Neural progenitor cell (in vitro differentiated cells): ENCODE data around the gene THBS1. TPM values are rescaled to one million over a fixed set of nuclear protein-coding genes. Genes with fewer than 3 reads are reported as not detected.

Source experiments
- DNase-seq: peaks from one replicate; pipeline ENCODE4 v3.0.0-alpha.2; 2016; ENCODE audit warnings: low spot score
- H2AFZ ChIP-seq: fragments of 200-600 bp; sonication (generic); replicated peaks from 2 replicates; pipeline ENCODE4 v1.6.1; 2016; ENCODE audit warnings: antibody characterized with exemption
- H3F3A ChIP-seq: fragments of 200-600 bp; sonication (generic); 2 replicates; pipeline ENCODE4 v1.6.1; 2016; ENCODE audit warnings: antibody characterized with exemption, low read depth
- H3K27ac ChIP-seq: fragments of 200-600 bp; sonication (generic); 2 replicates; pipeline ENCODE4 v1.5.1; 2016; ENCODE audit warnings: mild to moderate bottlenecking
- H3K27me3 ChIP-seq: fragments of 200-600 bp; sonication (generic); 2 replicates; pipeline ENCODE4 v1.6.1; 2016; ENCODE audit warnings: mild to moderate bottlenecking, moderate library complexity
- H3K36me3 ChIP-seq: fragments of 200-600 bp; sonication (generic); 2 replicates; pipeline ENCODE4 v1.5.1; 2016
- H3K4me1 ChIP-seq: fragments of 200-600 bp; sonication (generic); 2 replicates; pipeline ENCODE4 v1.6.1; 2016; ENCODE audit warnings: mixed run types
- H3K4me2 ChIP-seq: fragments of 200-600 bp; sonication (generic); 2 replicates; pipeline ENCODE4 v1.6.1; 2016
- H3K4me3 ChIP-seq: fragments of 200-600 bp; sonication (generic); 2 replicates; pipeline ENCODE4 v1.5.1; 2016
- H3K79me2 ChIP-seq: fragments of 200-600 bp; sonication (generic); 2 replicates; pipeline ENCODE4 v1.6.1; 2016; ENCODE audit warnings: low read depth
- H3K9ac ChIP-seq: fragments of 200-600 bp; sonication (generic); 2 replicates; pipeline ENCODE4 v1.6.1; 2016
- H3K9me3 ChIP-seq: fragments of 200-600 bp; sonication (generic); 2 replicates; pipeline ENCODE4 v1.5.1; 2016; ENCODE audit warnings: low read depth
- H4K20me1 ChIP-seq: fragments of 200-600 bp; sonication (generic); 2 replicates; pipeline ENCODE4 v1.6.1; 2016; ENCODE audit warnings: low read depth
- H3K27ac Mint-ChIP-seq: 3 replicates; pipeline ENCODE4 v1.8.0; 2021; ENCODE audit warnings: mixed read lengths
- H3K27me3 Mint-ChIP-seq: 2 replicates; pipeline ENCODE4 v1.8.0; 2022; ENCODE audit warnings: low read depth, mild to moderate bottlenecking, inconsistent platforms, moderate library complexity, mixed read lengths; ENCODE audit not compliant: insufficient read depth
- H3K36me3 Mint-ChIP-seq: 3 replicates; pipeline ENCODE4 v1.8.0; 2021; ENCODE audit warnings: mixed read lengths
- H3K4me1 Mint-ChIP-seq: 3 replicates; pipeline ENCODE4 v1.8.0; 2021; ENCODE audit warnings: mixed read lengths
- H3K4me3 Mint-ChIP-seq: 3 replicates; pipeline ENCODE4 v1.8.0; 2021; ENCODE audit warnings: mild to moderate bottlenecking, moderate library complexity, mixed read lengths
- H3K9me3 Mint-ChIP-seq: 3 replicates; pipeline ENCODE4 v1.8.0; 2020; ENCODE audit warnings: mixed read lengths
- EZH2 ChIP-seq: fragments of 200-600 bp; sonication (generic); IDR thresholded peaks from 2 replicates; pipeline ENCODE4 v1.6.1; 2017; ENCODE audit warnings: antibody characterized with exemption, mild to moderate bottlenecking, moderate library complexity
- EZH2phosphoT487 ChIP-seq: fragments of 200-600 bp; sonication (generic); IDR thresholded peaks from 2 replicates; pipeline ENCODE4 v1.6.1; 2017; ENCODE audit warnings: antibody characterized with exemption
- total RNA-seq: library from RNA; depleted of rRNA; stranded (reverse); fragments of >200 nt; gene quantifications from 2 replicates; pipeline ENCODE4 v1.2.3, GENCODE V29; 2015; ENCODE audit warnings: low replicate concordance
- TF ChIP-seq, protein P1 (sequence below): fragments of 200-600 bp; sonication (generic); IDR thresholded peaks from 2 replicates; pipeline ENCODE4 v1.5.1; 2017; ENCODE audit warnings: antibody characterized with exemption, mild to moderate bottlenecking

Gene THBS1
- total RNA-seq, 1 donor from 2014 or later, result 14.6 TPM

GRCh38 chr15:39583596-39584265, 2.9 kb downstream of the THBS1 start:
- DNase-seq, result peak; percentile 57
- Histone ChIP-seq H4K20me1 (no peaks in the 10 kb centered on the region), H3K36me3 (no peaks in the 10 kb centered on the region), H3K9ac (no peak overlapping the region), H3K79me2 (peaks cover 8% of the 10 kb centered on the region), H3F3A (no peaks in the 10 kb centered on the region), H3K4me1 (peaks cover 19% of the 10 kb centered on the region), H3K27ac (no peak overlapping the region), H3K4me3 (no peak overlapping the region), H3K9me3 (no peaks in the 10 kb centered on the region), H2AFZ (no peak overlapping the region), H3K4me2 (no peak overlapping the region), H3K27me3 (peaks cover 7% of the 10 kb centered on the region)
- peaks cover 39% of the 10 kb centered on the region for H3K4me1 Mint-ChIP-seq
- no peaks in the 10 kb centered on the region for H3K9me3 Mint-ChIP-seq
- peaks cover 8% of the 10 kb centered on the region for H3K27me3 Mint-ChIP-seq
- no peak for TF ChIP-seq EZH2phosphoT487
- TF ChIP-seq EZH2, result no peak
- TF ChIP-seq, protein P1, sequence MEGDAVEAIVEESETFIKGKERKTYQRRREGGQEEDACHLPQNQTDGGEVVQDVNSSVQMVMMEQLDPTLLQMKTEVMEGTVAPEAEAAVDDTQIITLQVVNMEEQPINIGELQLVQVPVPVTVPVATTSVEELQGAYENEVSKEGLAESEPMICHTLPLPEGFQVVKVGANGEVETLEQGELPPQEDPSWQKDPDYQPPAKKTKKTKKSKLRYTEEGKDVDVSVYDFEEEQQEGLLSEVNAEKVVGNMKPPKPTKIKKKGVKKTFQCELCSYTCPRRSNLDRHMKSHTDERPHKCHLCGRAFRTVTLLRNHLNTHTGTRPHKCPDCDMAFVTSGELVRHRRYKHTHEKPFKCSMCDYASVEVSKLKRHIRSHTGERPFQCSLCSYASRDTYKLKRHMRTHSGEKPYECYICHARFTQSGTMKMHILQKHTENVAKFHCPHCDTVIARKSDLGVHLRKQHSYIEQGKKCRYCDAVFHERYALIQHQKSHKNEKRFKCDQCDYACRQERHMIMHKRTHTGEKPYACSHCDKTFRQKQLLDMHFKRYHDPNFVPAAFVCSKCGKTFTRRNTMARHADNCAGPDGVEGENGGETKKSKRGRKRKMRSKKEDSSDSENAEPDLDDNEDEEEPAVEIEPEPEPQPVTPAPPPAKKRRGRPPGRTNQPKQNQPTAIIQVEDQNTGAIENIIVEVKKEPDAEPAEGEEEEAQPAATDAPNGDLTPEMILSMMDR, result peak; percentile 51
- H3K4me3 Mint-ChIP-seq, result peak overlapping the region; percentile 76
- no peak overlapping the region for H3K27ac Mint-ChIP-seq
- peaks cover 22% of the 10 kb centered on the region for H3K36me3 Mint-ChIP-seq

GRCh38 chr15:39584266-39584659, 3.4 kb downstream of the THBS1 start:
- Histone ChIP-seq H3K4me1 (peaks cover 14% of the 10 kb centered on the region), H4K20me1 (no peaks in the 10 kb centered on the region), H3K9ac (no peak overlapping the region), H3K4me2 (no peak overlapping the region), H3K9me3 (no peaks in the 10 kb centered on the region), H3K4me3 (no peak overlapping the region), H3K79me2 (peaks cover 8% of the 10 kb centered on the region), H3K36me3 (no peaks in the 10 kb centered on the region), H3K27me3 (peaks cover 2% of the 10 kb centered on the region), H3F3A (no peaks in the 10 kb centered on the region), H2AFZ (no peak overlapping the region), H3K27ac (no peak overlapping the region)
- H3K4me3 Mint-ChIP-seq, result no peak overlapping the region
- TF ChIP-seq, protein P1, result no peak
- TF ChIP-seq EZH2 (no peak), EZH2phosphoT487 (no peak)
- H3K27me3 Mint-ChIP-seq, result peaks cover 8% of the 10 kb centered on the region
- H3K4me1 Mint-ChIP-seq, result peaks cover 33% of the 10 kb centered on the region
- no peak overlapping the region for H3K27ac Mint-ChIP-seq
- DNase-seq, result no peak
- H3K9me3 Mint-ChIP-seq, result no peaks in the 10 kb centered on the region
- H3K36me3 Mint-ChIP-seq, result peaks cover 28% of the 10 kb centered on the region

- no peaks in the 10 kb centered on the region for H4K20me1 ChIP-seq
- no peaks in the 10 kb centered on the region for H3K36me3 ChIP-seq
- no peak overlapping the region for H3K4me3 ChIP-seq
- H3K27ac ChIP-seq, result no peak overlapping the region
- no peak overlapping the region for H2AFZ ChIP-seq
- no peak overlapping the region for H3K27ac Mint-ChIP-seq
- no peak overlapping the region for H3K4me3 Mint-ChIP-seq
- H3K9me3 ChIP-seq, result no peaks in the 10 kb centered on the region
- peaks cover 8% of the 10 kb centered on the region for H3K27me3 Mint-ChIP-seq
- peaks cover 28% of the 10 kb centered on the region for H3K4me1 Mint-ChIP-seq
- H3K4me1 ChIP-seq, result peaks cover 11% of the 10 kb centered on the region
- H3K27me3 ChIP-seq, result no peaks in the 10 kb centered on the region
- peaks cover 8% of the 10 kb centered on the region for H3K79me2 ChIP-seq
- H3K36me3 Mint-ChIP-seq, result peaks cover 30% of the 10 kb centered on the region
- no peaks in the 10 kb centered on the region for H3F3A ChIP-seq
- H3K9ac ChIP-seq, result no peak overlapping the region
- DNase-seq, result no peak
- H3K4me2 ChIP-seq, result no peak overlapping the region
- no peaks in the 10 kb centered on the region for H3K9me3 Mint-ChIP-seq
- TF ChIP-seq, protein P1, result no peak
- TF ChIP-seq EZH2, result no peak
- no peak for TF ChIP-seq EZH2phosphoT487
These were observed 3.9 kb downstream of the THBS1 start for GRCh38 chr15:39584662-39585388.
